Panc1 (cell line): ENCODE measurements around the gene HSD17B14. TPM values are rescaled to one million over a fixed set of nuclear protein-coding genes. Genes with fewer than 3 reads are reported as not detected.

Source experiments
- ATAC-seq: fragments of 200-7000 bp; cut with Tn5 transposase; 2 replicates; pipeline ENCODE4 v1.9.1; 2020; ENCODE audit warnings: mild to moderate bottlenecking, moderate library complexity
- BruUV-seq: library from RNA; stranded (reverse); fragments of 400-500 nt; replicated peaks from 2 replicates; lab custom pipeline; 2021; lab: Mats Ljungman, UMichigan
- CTCF ChIA-PET: fragments of 300-600 bp; sonication (Branson Sonifier 250); formaldehyde crosslinking; loops from one replicate; lab custom pipeline; 2022; ENCODE audit warnings: antibody characterized with exemption; lab: Charles Lee
- POLR2A ChIA-PET: fragments of 300-600 bp; sonication (Branson Sonifier 250); formaldehyde crosslinking; loops from one replicate; lab custom pipeline; 2022; ENCODE audit warnings: antibody characterized with exemption; lab: Charles Lee
- DNase-seq: peaks from one replicate; pipeline ENCODE4 v3.0.0-alpha.2; 2010; ENCODE audit warnings: low read depth, low spot score
- H3K27ac ChIP-seq: 2 replicates; pipeline ENCODE4 v1.5.1; 2011; ENCODE audit warnings: mild to moderate bottlenecking, low read length, inconsistent platforms
- H3K27me3 ChIP-seq: fragments of 200-500 bp; sonication (Bioruptor generic); 2 replicates; pipeline ENCODE4 v1.6.0; 2014; ENCODE audit warnings: low read length, inconsistent platforms; ENCODE audit not compliant: control insufficient read depth, insufficient read depth
- H3K36me3 ChIP-seq: fragments of 200-500 bp; sonication (Bioruptor generic); 2 replicates; pipeline ENCODE4 v1.5.1; 2014; ENCODE audit warnings: inconsistent platforms, mild to moderate bottlenecking, low read length, moderate library complexity; ENCODE audit not compliant: control insufficient read depth, insufficient read depth
- H3K4me1 ChIP-seq: 2 replicates; pipeline ENCODE4 v1.5.1; 2011; ENCODE audit warnings: inconsistent platforms, mild to moderate bottlenecking, low read length, moderate library complexity; ENCODE audit not compliant: control insufficient read depth, insufficient read depth
- H3K4me3 ChIP-seq, 2 experiments: 2 replicates each; pipeline ENCODE4 v1.5.1; 2011 to 2012; ENCODE audit warnings: low read depth in 2 of 2, low read length in 2 of 2, mild to moderate bottlenecking in 2 of 2, inconsistent platforms in 1 of 2, moderate library complexity in 1 of 2
- H3K9me3 ChIP-seq: fragments of 200-500 bp; sonication (Bioruptor generic); 2 replicates; pipeline ENCODE4 v1.5.1; 2014; ENCODE audit warnings: low read depth, mild to moderate bottlenecking, inconsistent platforms, low read length, moderate library complexity; ENCODE audit not compliant: control insufficient read depth, insufficient read depth
- POLR2AphosphoS5 ChIP-seq: IDR thresholded peaks from 2 replicates; pipeline ENCODE4 v1.6.1; 2012; ENCODE audit warnings: mild to moderate bottlenecking, low read depth, low read length, moderate library complexity
- SIN3A ChIP-seq: IDR thresholded peaks from 2 replicates; pipeline ENCODE4 v1.6.1; 2012; ENCODE audit warnings: low read depth, mild to moderate bottlenecking, low read length, moderate library complexity, borderline replicate concordance; ENCODE audit not compliant: insufficient read depth
- TCF7L2 ChIP-seq: IDR thresholded peaks from 2 replicates; pipeline ENCODE4 v1.6.1; 2011; ENCODE audit warnings: mild to moderate bottlenecking, low read depth, low read length, inconsistent platforms
- in situ Hi-C: cut with HindIII; loops from 2 replicates; pipeline ENCODE4 v1.10.0; 2016; ENCODE audit warnings: low sequenced_read_pairs, low pct_unique_long_range_greater_than_20kb
- intact Hi-C: fragments of 100-400 bp; cut with micrococcal nuclease; formaldehyde crosslinking; loops from one replicate; pipeline ENCODE4 v1.10.0; 2022; ENCODE audit not compliant: unreplicated experiment
- total RNA-seq: library from RNA; stranded (reverse); gene quantifications from one replicate; pipeline ENCODE4 v1.2.1, GENCODE V29; 2021; ENCODE audit not compliant: unreplicated experiment
- TF ChIP-seq, protein P1 (sequence below), 2 experiments: IDR thresholded peaks; 2 replicates each; pipeline ENCODE4 v1.6.1; 2011 to 2012; ENCODE audit warnings: low read depth in 2 of 2, control low read depth in 1 of 2, low read length in 1 of 2, mild to moderate bottlenecking in 1 of 2, moderate library complexity in 1 of 2; ENCODE audit not compliant: insufficient read depth in 1 of 2
- TF ChIP-seq, protein P2 (sequence below): fragments of 450-650 bp; IDR thresholded peaks from 2 replicates; pipeline ENCODE4 v1.5.1; 2017; ENCODE audit warnings: mild to moderate bottlenecking

The HSD17B14 gene
- total RNA-seq, 1 experiment from 2014 or later: 20.8 TPM

DNA sequence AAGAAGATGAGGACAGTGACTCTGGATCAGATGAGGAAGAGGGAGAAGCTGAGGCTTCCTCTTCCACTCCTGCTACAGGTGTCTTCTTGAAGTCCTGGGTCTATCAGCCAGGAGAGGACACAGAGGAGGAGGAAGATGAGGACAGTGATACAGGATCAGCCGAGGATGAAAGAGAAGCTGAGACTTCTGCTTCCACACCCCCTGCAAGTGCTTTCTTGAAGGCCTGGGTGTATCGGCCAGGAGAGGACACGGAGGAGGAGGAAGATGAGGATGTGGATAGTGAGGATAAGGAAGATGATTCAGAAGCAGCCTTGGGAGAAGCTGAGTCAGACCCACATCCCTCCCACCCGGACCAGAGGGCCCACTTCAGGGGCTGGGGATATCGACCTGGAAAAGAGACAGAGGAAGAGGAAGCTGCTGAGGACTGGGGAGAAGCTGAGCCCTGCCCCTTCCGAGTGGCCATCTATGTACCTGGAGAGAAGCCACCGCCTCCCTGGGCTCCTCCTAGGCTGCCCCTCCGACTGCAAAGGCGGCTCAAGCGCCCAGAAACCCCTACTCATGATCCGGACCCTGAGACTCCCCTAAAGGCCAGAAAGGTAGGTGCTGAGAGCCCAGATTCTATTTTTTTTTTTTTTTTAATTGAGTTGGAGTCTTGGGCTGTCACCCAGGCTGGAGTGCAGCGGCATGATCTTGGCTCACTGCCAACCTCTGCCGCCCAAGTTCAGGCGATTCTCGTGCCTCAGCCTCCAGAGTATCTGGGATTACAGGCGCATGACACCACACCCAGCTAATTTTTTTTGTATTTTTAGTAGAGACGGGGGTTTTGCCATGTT lies 38.2 kb upstream of the HSD17B14 start:
- POLR2A ChIA-PET: interaction anchor here (0.6 kb wide), 2 partner anchors 45 to 185 kb away, joined by 5 to 16 read pairs; no protein-coding TSS in a partner anchor
- peaks cover 10% of the 10 kb centered on the region for H3K4me1 ChIP-seq
- no peaks in the 10 kb centered on the region for H3K27me3 ChIP-seq
- intact Hi-C loops: no loop called here
- ATAC-seq: peak; percentile 18; the same call in 1 of the 2 replicates
- H3K9me3 ChIP-seq: no peaks in the 10 kb centered on the region
- DNase-seq: no peak
- no TSS peak for BruUV-seq
- no peak for TF ChIP-seq TCF7L2
- 0 out of 2 replicates have a peak, but pooled peaks have one; percentile 23 for TF ChIP-seq POLR2AphosphoS5
- peaks cover 10% of the 10 kb centered on the region; the same call in 1 of the 2 replicates for H3K36me3 ChIP-seq
- H3K4me3 ChIP-seq: peak overlapping the region; percentile 84 to 99
- in situ Hi-C loops: no loop called here
- peak overlapping the region; percentile 93 for H3K27ac ChIP-seq
- CTCF ChIA-PET: no interaction called here

DNA sequence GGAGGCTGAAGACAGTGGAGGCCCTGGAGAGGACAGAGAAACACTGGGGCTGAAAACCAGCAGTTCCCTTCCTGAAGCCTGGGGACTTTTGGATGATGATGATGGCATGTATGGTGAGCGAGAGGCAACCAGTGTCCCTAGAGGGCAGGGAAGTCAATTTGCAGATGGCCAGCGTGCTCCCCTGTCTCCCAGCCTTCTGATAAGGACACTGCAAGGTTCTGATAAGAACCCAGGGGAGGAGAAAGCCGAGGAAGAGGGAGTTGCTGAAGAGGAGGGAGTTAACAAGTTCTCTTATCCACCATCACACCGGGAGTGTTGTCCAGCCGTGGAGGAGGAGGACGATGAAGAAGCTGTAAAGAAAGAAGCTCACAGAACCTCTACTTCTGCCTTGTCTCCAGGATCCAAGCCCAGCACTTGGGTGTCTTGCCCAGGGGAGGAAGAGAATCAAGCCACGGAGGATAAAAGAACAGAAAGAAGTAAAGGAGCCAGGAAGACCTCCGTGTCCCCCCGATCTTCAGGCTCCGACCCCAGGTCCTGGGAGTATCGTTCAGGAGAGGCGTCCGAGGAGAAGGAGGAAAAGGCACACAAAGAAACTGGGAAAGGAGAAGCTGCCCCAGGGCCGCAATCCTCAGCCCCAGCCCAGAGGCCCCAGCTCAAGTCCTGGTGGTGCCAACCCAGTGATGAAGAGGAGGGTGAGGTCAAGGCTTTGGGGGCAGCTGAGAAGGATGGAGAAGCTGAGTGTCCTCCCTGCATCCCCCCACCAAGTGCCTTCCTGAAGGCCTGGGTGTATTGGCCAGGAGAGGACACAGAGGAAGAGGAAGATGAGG lies 37.4 kb upstream of the HSD17B14 start:
- Histone ChIP-seq H3K4me3 (peak overlapping the region; percentile 84 to 99), H3K4me1 (peaks cover 15% of the 10 kb centered on the region), H3K27me3 (no peaks in the 10 kb centered on the region), H3K36me3 (peaks cover 10% of the 10 kb centered on the region; the same call in 1 of the 2 replicates), H3K9me3 (no peaks in the 10 kb centered on the region), H3K27ac (peak overlapping the region; percentile 93)
- no TSS peak for BruUV-seq
- ATAC-seq: no peak
- DNase-seq: no peak
- in situ Hi-C loops (no loop called here), intact Hi-C loops (no loop called here)
- ChIA-PET CTCF (no interaction called here), POLR2A (interaction anchor here (0.6 kb wide), 2 partner anchors 45 to 186 kb away, joined by 5 to 16 read pairs; no protein-coding TSS in a partner anchor)
- TF ChIP-seq, protein P1, sequence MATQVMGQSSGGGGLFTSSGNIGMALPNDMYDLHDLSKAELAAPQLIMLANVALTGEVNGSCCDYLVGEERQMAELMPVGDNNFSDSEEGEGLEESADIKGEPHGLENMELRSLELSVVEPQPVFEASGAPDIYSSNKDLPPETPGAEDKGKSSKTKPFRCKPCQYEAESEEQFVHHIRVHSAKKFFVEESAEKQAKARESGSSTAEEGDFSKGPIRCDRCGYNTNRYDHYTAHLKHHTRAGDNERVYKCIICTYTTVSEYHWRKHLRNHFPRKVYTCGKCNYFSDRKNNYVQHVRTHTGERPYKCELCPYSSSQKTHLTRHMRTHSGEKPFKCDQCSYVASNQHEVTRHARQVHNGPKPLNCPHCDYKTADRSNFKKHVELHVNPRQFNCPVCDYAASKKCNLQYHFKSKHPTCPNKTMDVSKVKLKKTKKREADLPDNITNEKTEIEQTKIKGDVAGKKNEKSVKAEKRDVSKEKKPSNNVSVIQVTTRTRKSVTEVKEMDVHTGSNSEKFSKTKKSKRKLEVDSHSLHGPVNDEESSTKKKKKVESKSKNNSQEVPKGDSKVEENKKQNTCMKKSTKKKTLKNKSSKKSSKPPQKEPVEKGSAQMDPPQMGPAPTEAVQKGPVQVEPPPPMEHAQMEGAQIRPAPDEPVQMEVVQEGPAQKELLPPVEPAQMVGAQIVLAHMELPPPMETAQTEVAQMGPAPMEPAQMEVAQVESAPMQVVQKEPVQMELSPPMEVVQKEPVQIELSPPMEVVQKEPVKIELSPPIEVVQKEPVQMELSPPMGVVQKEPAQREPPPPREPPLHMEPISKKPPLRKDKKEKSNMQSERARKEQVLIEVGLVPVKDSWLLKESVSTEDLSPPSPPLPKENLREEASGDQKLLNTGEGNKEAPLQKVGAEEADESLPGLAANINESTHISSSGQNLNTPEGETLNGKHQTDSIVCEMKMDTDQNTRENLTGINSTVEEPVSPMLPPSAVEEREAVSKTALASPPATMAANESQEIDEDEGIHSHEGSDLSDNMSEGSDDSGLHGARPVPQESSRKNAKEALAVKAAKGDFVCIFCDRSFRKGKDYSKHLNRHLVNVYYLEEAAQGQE (IDR thresholded peaks at IDR 0.05; ENCODE audit: insufficient read depth in 1 of 2, low read depth in 2 of 2, low read length in 1 of 2): no peak
- TF ChIP-seq POLR2AphosphoS5: no peak
- TF ChIP-seq, protein P2, sequence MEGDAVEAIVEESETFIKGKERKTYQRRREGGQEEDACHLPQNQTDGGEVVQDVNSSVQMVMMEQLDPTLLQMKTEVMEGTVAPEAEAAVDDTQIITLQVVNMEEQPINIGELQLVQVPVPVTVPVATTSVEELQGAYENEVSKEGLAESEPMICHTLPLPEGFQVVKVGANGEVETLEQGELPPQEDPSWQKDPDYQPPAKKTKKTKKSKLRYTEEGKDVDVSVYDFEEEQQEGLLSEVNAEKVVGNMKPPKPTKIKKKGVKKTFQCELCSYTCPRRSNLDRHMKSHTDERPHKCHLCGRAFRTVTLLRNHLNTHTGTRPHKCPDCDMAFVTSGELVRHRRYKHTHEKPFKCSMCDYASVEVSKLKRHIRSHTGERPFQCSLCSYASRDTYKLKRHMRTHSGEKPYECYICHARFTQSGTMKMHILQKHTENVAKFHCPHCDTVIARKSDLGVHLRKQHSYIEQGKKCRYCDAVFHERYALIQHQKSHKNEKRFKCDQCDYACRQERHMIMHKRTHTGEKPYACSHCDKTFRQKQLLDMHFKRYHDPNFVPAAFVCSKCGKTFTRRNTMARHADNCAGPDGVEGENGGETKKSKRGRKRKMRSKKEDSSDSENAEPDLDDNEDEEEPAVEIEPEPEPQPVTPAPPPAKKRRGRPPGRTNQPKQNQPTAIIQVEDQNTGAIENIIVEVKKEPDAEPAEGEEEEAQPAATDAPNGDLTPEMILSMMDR: no peak
- TF ChIP-seq SIN3A: no peak
- TF ChIP-seq TCF7L2: no peak
